GM06990 (cell line): ENCODE data around the gene CMYA5.

Experiments used
- DNase-seq: peaks from one replicate; pipeline ENCODE4 v3.0.0-alpha.2; 2011; ENCODE audit not compliant: insufficient read length; ENCODE audit errors: extremely low read depth
- H3K27me3 ChIP-seq: replicated peaks from 2 replicates; pipeline ENCODE4 v1.6.0; 2011; ENCODE audit warnings: low read length; ENCODE audit not compliant: control insufficient read depth, insufficient read depth
- H3K36me3 ChIP-seq: 2 replicates; pipeline ENCODE4 v1.5.1; 2011; ENCODE audit warnings: low read length; ENCODE audit not compliant: control insufficient read depth, insufficient read depth
- H3K4me3 ChIP-seq: replicated peaks from 2 replicates; pipeline ENCODE4 v1.5.1; 2011; ENCODE audit warnings: low read depth, mild to moderate bottlenecking, control low read depth, low read length
- CTCF ChIP-seq: IDR thresholded peaks from 2 replicates; pipeline ENCODE4 v1.5.1; 2011; ENCODE audit warnings: low read length, control low read depth, mild to moderate bottlenecking, inconsistent platforms; ENCODE audit not compliant: insufficient read depth, poor library complexity, severe bottlenecking

CMYA5 gene

GRCh38 chr5:79753877-79754645 is 64.4 kb downstream of the CMYA5 start:
- no peak for DNase-seq
- TF ChIP-seq CTCF: no peak
- H3K4me3 ChIP-seq: no peak overlapping the region
- no peaks in the 10 kb centered on the region for H3K27me3 ChIP-seq
- no peaks in the 10 kb centered on the region for H3K36me3 ChIP-seq

GRCh38 chr5:79754865-79755555 is 65.4 kb downstream of the CMYA5 start:
- H3K4me3 ChIP-seq: no peak overlapping the region

GRCh38 chr5:79756076-79756475 is 66.4 kb downstream of the CMYA5 start:
- no peaks in the 10 kb centered on the region for H3K36me3 ChIP-seq
- no peak for DNase-seq
- H3K27me3 ChIP-seq: no peaks in the 10 kb centered on the region
- TF ChIP-seq CTCF: no peak
- no peak overlapping the region for H3K4me3 ChIP-seq

More at GRCh38 chr5:79754865-79755555, 65.4 kb downstream of the CMYA5 start:
- no peak for DNase-seq
- no peak for TF ChIP-seq CTCF
- Histone ChIP-seq H3K36me3 (no peaks in the 10 kb centered on the region), H3K27me3 (no peaks in the 10 kb centered on the region)

- Histone ChIP-seq H3K27me3 (no peaks in the 10 kb centered on the region), H3K4me3 (no peak overlapping the region), H3K36me3 (no peaks in the 10 kb centered on the region)
- no peak for TF ChIP-seq CTCF
- DNase-seq: no peak
Measured at GRCh38 chr5:79759436-79759835, 69.8 kb downstream of the CMYA5 start.

- H3K4me3 ChIP-seq: no peak overlapping the region
- no peak for DNase-seq
- no peak for TF ChIP-seq CTCF
- H3K36me3 ChIP-seq: no peaks in the 10 kb centered on the region
- H3K27me3 ChIP-seq: no peaks in the 10 kb centered on the region
Measured at GRCh38 chr5:79759848-79760247, 70.2 kb downstream of the CMYA5 start.
